Panc1 (cell line): ENCODE measurements around the gene RGS18. TPM values are rescaled to one million over a fixed set of nuclear protein-coding genes. Genes with fewer than 3 reads are reported as not detected.

ENCODE experiments used
- ATAC-seq: fragments of 200-7000 bp; cut with Tn5 transposase; 2 replicates; pipeline ENCODE4 v1.9.1; 2020; ENCODE audit warnings: mild to moderate bottlenecking, moderate library complexity
- BruUV-seq: library from RNA; stranded (reverse); fragments of 400-500 nt; replicated peaks from 2 replicates; lab custom pipeline; 2021; lab: Mats Ljungman, UMichigan
- CTCF ChIA-PET: fragments of 300-600 bp; sonication (Branson Sonifier 250); formaldehyde crosslinking; loops from one replicate; lab custom pipeline; 2022; ENCODE audit warnings: antibody characterized with exemption; lab: Charles Lee
- POLR2A ChIA-PET: fragments of 300-600 bp; sonication (Branson Sonifier 250); formaldehyde crosslinking; loops from one replicate; lab custom pipeline; 2022; ENCODE audit warnings: antibody characterized with exemption; lab: Charles Lee
- DNase-seq: peaks from one replicate; pipeline ENCODE4 v3.0.0-alpha.2; 2010; ENCODE audit warnings: low read depth, low spot score
- H3K27ac ChIP-seq: 2 replicates; pipeline ENCODE4 v1.5.1; 2011; ENCODE audit warnings: mild to moderate bottlenecking, low read length, inconsistent platforms
- H3K27me3 ChIP-seq: fragments of 200-500 bp; sonication (Bioruptor generic); 2 replicates; pipeline ENCODE4 v1.6.0; 2014; ENCODE audit warnings: low read length, inconsistent platforms; ENCODE audit not compliant: control insufficient read depth, insufficient read depth
- H3K36me3 ChIP-seq: fragments of 200-500 bp; sonication (Bioruptor generic); 2 replicates; pipeline ENCODE4 v1.5.1; 2014; ENCODE audit warnings: inconsistent platforms, mild to moderate bottlenecking, low read length, moderate library complexity; ENCODE audit not compliant: control insufficient read depth, insufficient read depth
- H3K4me1 ChIP-seq: 2 replicates; pipeline ENCODE4 v1.5.1; 2011; ENCODE audit warnings: inconsistent platforms, mild to moderate bottlenecking, low read length, moderate library complexity; ENCODE audit not compliant: control insufficient read depth, insufficient read depth
- H3K4me3 ChIP-seq, 2 experiments: 2 replicates each; pipeline ENCODE4 v1.5.1; 2011 to 2012; ENCODE audit warnings: low read depth in 2 of 2, low read length in 2 of 2, mild to moderate bottlenecking in 2 of 2, inconsistent platforms in 1 of 2, moderate library complexity in 1 of 2
- H3K9me3 ChIP-seq: fragments of 200-500 bp; sonication (Bioruptor generic); 2 replicates; pipeline ENCODE4 v1.5.1; 2014; ENCODE audit warnings: low read depth, mild to moderate bottlenecking, inconsistent platforms, low read length, moderate library complexity; ENCODE audit not compliant: control insufficient read depth, insufficient read depth
- POLR2AphosphoS5 ChIP-seq: IDR thresholded peaks from 2 replicates; pipeline ENCODE4 v1.6.1; 2012; ENCODE audit warnings: mild to moderate bottlenecking, low read depth, low read length, moderate library complexity
- SIN3A ChIP-seq: IDR thresholded peaks from 2 replicates; pipeline ENCODE4 v1.6.1; 2012; ENCODE audit warnings: low read depth, mild to moderate bottlenecking, low read length, moderate library complexity, borderline replicate concordance; ENCODE audit not compliant: insufficient read depth
- TCF7L2 ChIP-seq: IDR thresholded peaks from 2 replicates; pipeline ENCODE4 v1.6.1; 2011; ENCODE audit warnings: mild to moderate bottlenecking, low read depth, low read length, inconsistent platforms
- in situ Hi-C: cut with HindIII; loops from 2 replicates; pipeline ENCODE4 v1.10.0; 2016; ENCODE audit warnings: low sequenced_read_pairs, low pct_unique_long_range_greater_than_20kb
- intact Hi-C: fragments of 100-400 bp; cut with micrococcal nuclease; formaldehyde crosslinking; loops from one replicate; pipeline ENCODE4 v1.10.0; 2022; ENCODE audit not compliant: unreplicated experiment
- total RNA-seq: library from RNA; stranded (reverse); gene quantifications from one replicate; pipeline ENCODE4 v1.2.1, GENCODE V29; 2021; ENCODE audit not compliant: unreplicated experiment
- TF ChIP-seq, protein P1 (sequence below): fragments of 450-650 bp; IDR thresholded peaks from 2 replicates; pipeline ENCODE4 v1.5.1; 2017; ENCODE audit warnings: mild to moderate bottlenecking
- TF ChIP-seq, protein P2 (sequence below), 2 experiments: IDR thresholded peaks; 2 replicates each; pipeline ENCODE4 v1.6.1; 2011 to 2012; ENCODE audit warnings: low read depth in 2 of 2, control low read depth in 1 of 2, low read length in 1 of 2, mild to moderate bottlenecking in 1 of 2, moderate library complexity in 1 of 2; ENCODE audit not compliant: insufficient read depth in 1 of 2

RGS18 gene
- total RNA-seq, 1 experiment from 2014 or later = not detected

DNA sequence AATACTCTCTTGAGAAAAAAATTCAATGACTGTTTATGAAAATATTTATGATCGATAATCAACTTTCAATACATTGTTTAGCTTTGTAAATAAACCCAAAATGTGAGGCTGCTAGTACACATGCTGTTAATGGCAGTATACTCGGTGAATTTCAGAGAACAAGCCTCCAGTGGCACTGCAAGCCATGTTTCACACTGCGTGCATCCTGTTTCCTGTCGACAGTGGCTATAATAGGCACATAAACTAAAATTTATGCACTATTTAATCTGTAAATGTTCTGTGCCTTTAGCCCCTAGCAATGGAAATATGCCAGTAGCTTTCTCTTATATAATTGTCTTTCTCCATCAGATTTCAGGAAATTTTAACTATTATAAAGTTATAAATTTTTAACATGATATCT lies 26.3 kb upstream of the RGS18 start:
- CTCF ChIA-PET = no interaction called here
- in situ Hi-C loops = no loop called here

DNA sequence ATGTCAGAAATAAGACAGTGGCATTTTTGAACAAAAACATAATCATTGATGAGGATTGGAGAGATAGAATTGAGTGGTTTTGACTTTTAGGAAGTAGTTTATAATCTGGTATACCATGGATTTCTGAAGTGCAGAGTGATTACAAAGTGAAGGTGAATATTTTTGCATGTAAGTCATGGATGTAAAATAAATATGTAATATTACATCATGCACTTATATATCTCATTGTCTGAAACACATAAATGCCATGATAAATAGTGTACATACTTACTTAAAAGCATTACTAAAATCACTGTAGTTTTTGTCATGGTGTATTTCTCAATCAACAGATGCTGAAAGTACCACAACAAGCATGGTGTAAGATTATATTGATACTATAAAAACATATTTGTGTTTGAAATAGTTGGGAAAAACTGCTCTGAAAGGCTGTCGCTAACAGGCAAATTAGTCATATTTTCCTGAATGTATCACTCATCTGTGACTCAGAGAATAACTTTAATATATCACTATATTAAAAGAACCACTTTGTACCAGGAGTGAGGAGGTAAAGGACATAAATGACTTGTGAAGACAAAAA lies 24.8 kb upstream of the RGS18 start:
- ChIA-PET CTCF (no interaction called here), POLR2A (no interaction called here)
- in situ Hi-C loops (no loop called here), intact Hi-C loops (no loop called here)
- TF ChIP-seq TCF7L2 = no peak
- TF ChIP-seq, protein P1, sequence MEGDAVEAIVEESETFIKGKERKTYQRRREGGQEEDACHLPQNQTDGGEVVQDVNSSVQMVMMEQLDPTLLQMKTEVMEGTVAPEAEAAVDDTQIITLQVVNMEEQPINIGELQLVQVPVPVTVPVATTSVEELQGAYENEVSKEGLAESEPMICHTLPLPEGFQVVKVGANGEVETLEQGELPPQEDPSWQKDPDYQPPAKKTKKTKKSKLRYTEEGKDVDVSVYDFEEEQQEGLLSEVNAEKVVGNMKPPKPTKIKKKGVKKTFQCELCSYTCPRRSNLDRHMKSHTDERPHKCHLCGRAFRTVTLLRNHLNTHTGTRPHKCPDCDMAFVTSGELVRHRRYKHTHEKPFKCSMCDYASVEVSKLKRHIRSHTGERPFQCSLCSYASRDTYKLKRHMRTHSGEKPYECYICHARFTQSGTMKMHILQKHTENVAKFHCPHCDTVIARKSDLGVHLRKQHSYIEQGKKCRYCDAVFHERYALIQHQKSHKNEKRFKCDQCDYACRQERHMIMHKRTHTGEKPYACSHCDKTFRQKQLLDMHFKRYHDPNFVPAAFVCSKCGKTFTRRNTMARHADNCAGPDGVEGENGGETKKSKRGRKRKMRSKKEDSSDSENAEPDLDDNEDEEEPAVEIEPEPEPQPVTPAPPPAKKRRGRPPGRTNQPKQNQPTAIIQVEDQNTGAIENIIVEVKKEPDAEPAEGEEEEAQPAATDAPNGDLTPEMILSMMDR = no peak
- TF ChIP-seq, protein P2, sequence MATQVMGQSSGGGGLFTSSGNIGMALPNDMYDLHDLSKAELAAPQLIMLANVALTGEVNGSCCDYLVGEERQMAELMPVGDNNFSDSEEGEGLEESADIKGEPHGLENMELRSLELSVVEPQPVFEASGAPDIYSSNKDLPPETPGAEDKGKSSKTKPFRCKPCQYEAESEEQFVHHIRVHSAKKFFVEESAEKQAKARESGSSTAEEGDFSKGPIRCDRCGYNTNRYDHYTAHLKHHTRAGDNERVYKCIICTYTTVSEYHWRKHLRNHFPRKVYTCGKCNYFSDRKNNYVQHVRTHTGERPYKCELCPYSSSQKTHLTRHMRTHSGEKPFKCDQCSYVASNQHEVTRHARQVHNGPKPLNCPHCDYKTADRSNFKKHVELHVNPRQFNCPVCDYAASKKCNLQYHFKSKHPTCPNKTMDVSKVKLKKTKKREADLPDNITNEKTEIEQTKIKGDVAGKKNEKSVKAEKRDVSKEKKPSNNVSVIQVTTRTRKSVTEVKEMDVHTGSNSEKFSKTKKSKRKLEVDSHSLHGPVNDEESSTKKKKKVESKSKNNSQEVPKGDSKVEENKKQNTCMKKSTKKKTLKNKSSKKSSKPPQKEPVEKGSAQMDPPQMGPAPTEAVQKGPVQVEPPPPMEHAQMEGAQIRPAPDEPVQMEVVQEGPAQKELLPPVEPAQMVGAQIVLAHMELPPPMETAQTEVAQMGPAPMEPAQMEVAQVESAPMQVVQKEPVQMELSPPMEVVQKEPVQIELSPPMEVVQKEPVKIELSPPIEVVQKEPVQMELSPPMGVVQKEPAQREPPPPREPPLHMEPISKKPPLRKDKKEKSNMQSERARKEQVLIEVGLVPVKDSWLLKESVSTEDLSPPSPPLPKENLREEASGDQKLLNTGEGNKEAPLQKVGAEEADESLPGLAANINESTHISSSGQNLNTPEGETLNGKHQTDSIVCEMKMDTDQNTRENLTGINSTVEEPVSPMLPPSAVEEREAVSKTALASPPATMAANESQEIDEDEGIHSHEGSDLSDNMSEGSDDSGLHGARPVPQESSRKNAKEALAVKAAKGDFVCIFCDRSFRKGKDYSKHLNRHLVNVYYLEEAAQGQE (IDR thresholded peaks at IDR 0.05; ENCODE audit: insufficient read depth in 1 of 2, low read depth in 2 of 2, low read length in 1 of 2) = no peak
- no peak for TF ChIP-seq POLR2AphosphoS5
- no peak for TF ChIP-seq SIN3A
- BruUV-seq = no TSS peak
- H3K9me3 ChIP-seq = no peaks in the 10 kb centered on the region; the same call in 1 of the 2 replicates
- H3K4me1 ChIP-seq = no peaks in the 10 kb centered on the region
- H3K27me3 ChIP-seq = no peaks in the 10 kb centered on the region
- H3K27ac ChIP-seq = no peak overlapping the region
- H3K4me3 ChIP-seq = no peak overlapping the region
- DNase-seq = no peak
- ATAC-seq = no peak
- no peaks in the 10 kb centered on the region for H3K36me3 ChIP-seq

More for the DNA sequence above, 26.3 kb upstream of the RGS18 start:
- Histone ChIP-seq H3K27me3 (no peaks in the 10 kb centered on the region), H3K4me3 (no peak overlapping the region), H3K9me3 (no peaks in the 10 kb centered on the region; the same call in 1 of the 2 replicates), H3K36me3 (no peaks in the 10 kb centered on the region), H3K4me1 (no peaks in the 10 kb centered on the region), H3K27ac (no peak overlapping the region)
- intact Hi-C loops = no loop called here
- POLR2A ChIA-PET = no interaction called here
- ATAC-seq = no peak
- BruUV-seq = no TSS peak
- no peak for DNase-seq
- TF ChIP-seq, protein P1 = no peak
- TF ChIP-seq SIN3A (no peak), POLR2AphosphoS5 (no peak), TCF7L2 (no peak)
- TF ChIP-seq, protein P2 (IDR thresholded peaks at IDR 0.05; ENCODE audit: insufficient read depth in 1 of 2, low read depth in 2 of 2, low read length in 1 of 2) = no peak
